GM04503 (cell line): Measurements from ENCODE around the gene SYT1.

ENCODE experiments used
- DNase-seq: peaks from one replicate; pipeline ENCODE4 v3.0.0-alpha.2; 2012; ENCODE audit warnings: low read depth

Gene SYT1

GRCh38 chr12:78891646-78892353 lies 27.2 kb downstream of the SYT1 start:
- no peak for DNase-seq

- DNase-seq = no peak
Observed at GRCh38 chr12:78898416-78898815, 33.8 kb downstream of the SYT1 start.

- no peak for DNase-seq
Observed at GRCh38 chr12:78914859-78915331, 50.3 kb downstream of the SYT1 start.

GRCh38 chr12:78916845-78917480 lies 52.4 kb downstream of the SYT1 start:
- DNase-seq = no peak

GRCh38 chr12:78917513-78917912 lies 52.9 kb downstream of the SYT1 start:
- no peak for DNase-seq

GRCh38 chr12:78918268-78918667 lies 53.7 kb downstream of the SYT1 start:
- no peak for DNase-seq

- peak; percentile 32 for DNase-seq
Observed at GRCh38 chr12:78928200-78929074, 63.9 kb downstream of the SYT1 start.

- DNase-seq = no peak
Observed at GRCh38 chr12:78929075-78929418, 64.5 kb downstream of the SYT1 start.

GRCh38 chr12:78931466-78931990 lies 67.0 kb downstream of the SYT1 start:
- no peak for DNase-seq

- no peak for DNase-seq
Observed at GRCh38 chr12:78933014-78933413, 68.4 kb downstream of the SYT1 start.

- DNase-seq = no peak
Observed at GRCh38 chr12:78938341-78939084, 73.9 kb downstream of the SYT1 start.

GRCh38 chr12:78949532-78949931 lies 85.0 kb downstream of the SYT1 start:
- DNase-seq = no peak

GRCh38 chr12:78951803-78952551 lies 87.4 kb downstream of the SYT1 start:
- DNase-seq = no peak

GRCh38 chr12:78952552-78952929 lies 88.0 kb downstream of the SYT1 start:
- DNase-seq = no peak

- no peak for DNase-seq
Observed at GRCh38 chr12:78958941-78959340, 94.4 kb downstream of the SYT1 start.

- no peak for DNase-seq
Observed at GRCh38 chr12:78959556-78959955, 95.0 kb downstream of the SYT1 start.

GRCh38 chr12:78961171-78961570 lies 96.6 kb downstream of the SYT1 start:
- no peak for DNase-seq

GRCh38 chr12:78963439-78964227 lies 99.1 kb downstream of the SYT1 start:
- no peak for DNase-seq

GRCh38 chr12:78964521-78964920 lies 99.9 kb downstream of the SYT1 start:
- no peak for DNase-seq

GRCh38 chr12:78966062-78966461 lies 101.5 kb downstream of the SYT1 start:
- no peak for DNase-seq
